SKM-1 treated with dmso at 0.1 percent for 144 hours (cell line): ENCODE data around the gene AGBL5.
"Not testable (repeated sequence)": the region's sequence is repeated elsewhere in the genome, so short reads cannot be mapped to it uniquely, and the experiment has no call there.

Experiments
- DNase-seq: peaks from one replicate; lab custom pipeline; 2025; ENCODE audit not compliant: unreplicated experiment; lab: John Stamatoyannopoulos, UW

The AGBL5 gene

GRCh38 chr2:27110603-27111352 lies 59.3 kb downstream of the AGBL5 start:
- not testable (repeated sequence) for DNase-seq

- not testable (repeated sequence) for DNase-seq
These were observed 60.1 kb downstream of the AGBL5 start for GRCh38 chr2:27111392-27112078.

GRCh38 chr2:27115519-27115918 lies 64.1 kb downstream of the AGBL5 start:
- DNase-seq, result no peak

- DNase-seq, result no peak
These were observed 66.6 kb downstream of the AGBL5 start for GRCh38 chr2:27117995-27118524.

GRCh38 chr2:27118525-27119329 lies 67.3 kb downstream of the AGBL5 start, which contains the start of gene CGREF1:
CGREF1 (minus strand) TSS chr2:27119128; CDS start chr2:27104366, 14,762 bp downstream.
- DNase-seq, result no peak

- DNase-seq, result not testable (repeated sequence)
These were observed 67.8 kb downstream of the AGBL5 start for GRCh38 chr2:27119330-27119670.
